Body of pancreas (tissue), 4 donors: ENCODE data around the gene ZBTB17.

ENCODE experiments used
- POLR2A ChIP-seq, 3 donors: fragments of 450-650 bp; IDR thresholded peaks; one replicate each; pipeline ENCODE4 v1.6.1; 2016; ENCODE audit warnings: antibody characterized with exemption in 3 of 3, mild to moderate bottlenecking in 2 of 3
- TF ChIP-seq, protein P1 (sequence below), 7 experiments: fragments of 450-650 bp in 4 of 7; fragments of 200-600 bp in 3 of 7; sonication (generic) in 3 of 7; IDR thresholded peaks; one replicate each; pipeline ENCODE4 v1.5.1; 2016 to 2019; ENCODE audit warnings: antibody characterized with exemption in 7 of 7

GRCh38 chr1:15923241-15923640 lies 52.7 kb downstream of the ZBTB17 start:
- TF ChIP-seq, protein P1, sequence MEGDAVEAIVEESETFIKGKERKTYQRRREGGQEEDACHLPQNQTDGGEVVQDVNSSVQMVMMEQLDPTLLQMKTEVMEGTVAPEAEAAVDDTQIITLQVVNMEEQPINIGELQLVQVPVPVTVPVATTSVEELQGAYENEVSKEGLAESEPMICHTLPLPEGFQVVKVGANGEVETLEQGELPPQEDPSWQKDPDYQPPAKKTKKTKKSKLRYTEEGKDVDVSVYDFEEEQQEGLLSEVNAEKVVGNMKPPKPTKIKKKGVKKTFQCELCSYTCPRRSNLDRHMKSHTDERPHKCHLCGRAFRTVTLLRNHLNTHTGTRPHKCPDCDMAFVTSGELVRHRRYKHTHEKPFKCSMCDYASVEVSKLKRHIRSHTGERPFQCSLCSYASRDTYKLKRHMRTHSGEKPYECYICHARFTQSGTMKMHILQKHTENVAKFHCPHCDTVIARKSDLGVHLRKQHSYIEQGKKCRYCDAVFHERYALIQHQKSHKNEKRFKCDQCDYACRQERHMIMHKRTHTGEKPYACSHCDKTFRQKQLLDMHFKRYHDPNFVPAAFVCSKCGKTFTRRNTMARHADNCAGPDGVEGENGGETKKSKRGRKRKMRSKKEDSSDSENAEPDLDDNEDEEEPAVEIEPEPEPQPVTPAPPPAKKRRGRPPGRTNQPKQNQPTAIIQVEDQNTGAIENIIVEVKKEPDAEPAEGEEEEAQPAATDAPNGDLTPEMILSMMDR (IDR thresholded peaks at IDR 0.05), result no peak
- no peak for TF ChIP-seq POLR2A (IDR thresholded peaks at IDR 0.05)
